IPS DF 4.7 (cell line): Measurements from ENCODE around the gene PTGS1.
"Not testable (repeated sequence)": the region's sequence is repeated elsewhere in the genome, so short reads cannot be mapped to it uniquely, and the experiment has no call there.

Experiments
- DNase-seq: peaks from one replicate; pipeline ENCODE4 v3.0.0-alpha.2; 2013; ENCODE audit warnings: low spot score; ENCODE audit errors: extremely low read depth

PTGS1 gene

GRCh38 chr9:122370869-122371755 lies at the start of gene PTGS1:
TSS of gene PTGS1 (plus strand) at chr9:122371024. CDS start at chr9:122371085, 61 bp downstream.
- no peak for DNase-seq

- no peak for DNase-seq
These were observed 48.3 kb upstream of the PTGS1 start for GRCh38 chr9:122322553-122322952.

- DNase-seq: not testable (repeated sequence)
These were observed 46.2 kb upstream of the PTGS1 start for GRCh38 chr9:122324665-122325064.

GRCh38 chr9:122325124-122325523 lies 45.7 kb upstream of the PTGS1 start:
- no peak for DNase-seq

- no peak for DNase-seq
These were observed 43.6 kb upstream of the PTGS1 start for GRCh38 chr9:122327175-122327574.

- no peak for DNase-seq
These were observed 41.2 kb upstream of the PTGS1 start for GRCh38 chr9:122329597-122329996.

GRCh38 chr9:122330466-122330865 lies 40.4 kb upstream of the PTGS1 start:
- DNase-seq: not testable (repeated sequence)

- DNase-seq: no peak
These were observed 39.3 kb upstream of the PTGS1 start for GRCh38 chr9:122331523-122331927.

- DNase-seq: no peak
These were observed 38.7 kb upstream of the PTGS1 start for GRCh38 chr9:122332083-122332482.

GRCh38 chr9:122332644-122333043 lies 38.2 kb upstream of the PTGS1 start:
- no peak for DNase-seq

GRCh38 chr9:122333169-122333808 lies 37.5 kb upstream of the PTGS1 start:
- DNase-seq: no peak

- DNase-seq: no peak
These were observed 35.9 kb upstream of the PTGS1 start for GRCh38 chr9:122334916-122335315.

- no peak for DNase-seq
These were observed 34.6 kb upstream of the PTGS1 start for GRCh38 chr9:122336189-122336588.

- DNase-seq: no peak
These were observed 33.8 kb upstream of the PTGS1 start for GRCh38 chr9:122336866-122337555.

- no peak for DNase-seq
These were observed 33.3 kb upstream of the PTGS1 start for GRCh38 chr9:122337556-122337929.

- DNase-seq: no peak
These were observed 32.3 kb upstream of the PTGS1 start for GRCh38 chr9:122338536-122338935.

GRCh38 chr9:122338994-122339393 lies 31.8 kb upstream of the PTGS1 start:
- no peak for DNase-seq

GRCh38 chr9:122339579-122339978 lies 31.2 kb upstream of the PTGS1 start:
- DNase-seq: no peak

- DNase-seq: no peak
These were observed 30.7 kb upstream of the PTGS1 start for GRCh38 chr9:122340161-122340560.

GRCh38 chr9:122342323-122343050 lies 28.3 kb upstream of the PTGS1 start:
- DNase-seq: no peak
